ENCODE results near the gene GON4L.

DNA sequence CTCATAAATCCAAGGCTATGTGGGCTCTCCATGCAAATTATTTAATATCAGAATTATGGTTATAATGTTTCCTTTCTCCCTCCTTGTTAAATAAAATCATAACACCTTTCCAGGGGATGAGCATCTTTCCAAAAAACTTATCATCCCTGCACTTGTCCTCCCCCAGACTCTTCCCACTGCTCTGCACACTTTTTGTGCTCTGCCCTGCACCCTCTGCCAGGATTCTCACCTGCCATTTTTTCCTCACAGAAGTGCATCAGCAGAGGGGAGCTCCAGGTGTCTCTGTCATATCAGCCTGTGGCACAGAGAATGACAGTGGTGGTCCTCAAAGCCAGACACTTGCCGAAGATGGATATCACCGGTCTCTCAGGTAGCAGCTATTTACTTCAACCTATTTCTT lies 23.2 kb upstream of the GON4L start:
- no peak for TF ChIP-seq CTCF (IDR thresholded peaks at IDR 0.05)
- TF ChIP-seq POLR2A (IDR thresholded peaks at IDR 0.05; ENCODE audit: low read length), result no peak
- TF ChIP-seq EP300 (IDR thresholded peaks at IDR 0.05), result no peak
- TF ChIP-seq RNF2 (IDR thresholded peaks at IDR 0.05; ENCODE audit: borderline replicate concordance, low read depth), result no peak
- no peak for TF ChIP-seq ZSCAN20 (CRISPR knock-in tag; IDR thresholded peaks at IDR 0.05)
- TF ChIP-seq ZFP36 (IDR thresholded peaks at IDR 0.05; ENCODE audit: borderline replicate concordance, partially characterized antibody), result no peak
- TF ChIP-seq JUNB (IDR thresholded peaks at IDR 0.05), result no peak
- no peak for TF ChIP-seq ESRRA (IDR thresholded peaks at IDR 0.05; ENCODE audit: borderline replicate concordance, low read length)
- no peak for TF ChIP-seq CHD2 (IDR thresholded peaks at IDR 0.05; ENCODE audit: low read length, partially characterized antibody)
- TF ChIP-seq, protein P1, sequence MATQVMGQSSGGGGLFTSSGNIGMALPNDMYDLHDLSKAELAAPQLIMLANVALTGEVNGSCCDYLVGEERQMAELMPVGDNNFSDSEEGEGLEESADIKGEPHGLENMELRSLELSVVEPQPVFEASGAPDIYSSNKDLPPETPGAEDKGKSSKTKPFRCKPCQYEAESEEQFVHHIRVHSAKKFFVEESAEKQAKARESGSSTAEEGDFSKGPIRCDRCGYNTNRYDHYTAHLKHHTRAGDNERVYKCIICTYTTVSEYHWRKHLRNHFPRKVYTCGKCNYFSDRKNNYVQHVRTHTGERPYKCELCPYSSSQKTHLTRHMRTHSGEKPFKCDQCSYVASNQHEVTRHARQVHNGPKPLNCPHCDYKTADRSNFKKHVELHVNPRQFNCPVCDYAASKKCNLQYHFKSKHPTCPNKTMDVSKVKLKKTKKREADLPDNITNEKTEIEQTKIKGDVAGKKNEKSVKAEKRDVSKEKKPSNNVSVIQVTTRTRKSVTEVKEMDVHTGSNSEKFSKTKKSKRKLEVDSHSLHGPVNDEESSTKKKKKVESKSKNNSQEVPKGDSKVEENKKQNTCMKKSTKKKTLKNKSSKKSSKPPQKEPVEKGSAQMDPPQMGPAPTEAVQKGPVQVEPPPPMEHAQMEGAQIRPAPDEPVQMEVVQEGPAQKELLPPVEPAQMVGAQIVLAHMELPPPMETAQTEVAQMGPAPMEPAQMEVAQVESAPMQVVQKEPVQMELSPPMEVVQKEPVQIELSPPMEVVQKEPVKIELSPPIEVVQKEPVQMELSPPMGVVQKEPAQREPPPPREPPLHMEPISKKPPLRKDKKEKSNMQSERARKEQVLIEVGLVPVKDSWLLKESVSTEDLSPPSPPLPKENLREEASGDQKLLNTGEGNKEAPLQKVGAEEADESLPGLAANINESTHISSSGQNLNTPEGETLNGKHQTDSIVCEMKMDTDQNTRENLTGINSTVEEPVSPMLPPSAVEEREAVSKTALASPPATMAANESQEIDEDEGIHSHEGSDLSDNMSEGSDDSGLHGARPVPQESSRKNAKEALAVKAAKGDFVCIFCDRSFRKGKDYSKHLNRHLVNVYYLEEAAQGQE (IDR thresholded peaks at IDR 0.05), result no peak

All from A549 (cell line).